HCT116 (cell line): ENCODE data around the gene TRPV2. TPM values are rescaled to one million over a fixed set of nuclear protein-coding genes. Genes with fewer than 3 reads are reported as not detected.

Experiments used
- ATAC-seq: fragments of 200-7000 bp; cut with Tn5 transposase; 2 replicates; pipeline ENCODE4 v1.9.1; 2020; ENCODE audit warnings: mild to moderate bottlenecking, moderate library complexity
- BruUV-seq: library from RNA; stranded (reverse); fragments of 400-500 nt; replicated peaks from 2 replicates; lab custom pipeline; 2021; lab: Mats Ljungman, UMichigan
- CTCF ChIA-PET: fragments of 300-600 bp; sonication (Branson Sonifier 250); formaldehyde crosslinking; loops from one replicate; lab custom pipeline; 2021; ENCODE audit warnings: antibody characterized with exemption; lab: Charles Lee
- POLR2A ChIA-PET: fragments of 300-600, 350-600 bp; sonication (Branson Sonifier 250); formaldehyde crosslinking; loops from one replicate; lab custom pipeline; 2021; ENCODE audit warnings: antibody characterized with exemption; lab: Charles Lee
- RAD21 ChIA-PET, 2 experiments: fragments of 300-600 bp; sonication (Branson Sonifier 250); formaldehyde crosslinking; loops; one replicate each; lab custom pipeline; 2023; ENCODE audit warnings: low total read pairs in 2 of 2; ENCODE audit not compliant: uncharacterized antibody in 2 of 2, unreplicated experiment in 2 of 2, low non-redundant PET in 1 of 2; lab: Charles Lee
- DNase-seq: peaks from one replicate; pipeline ENCODE4 v3.0.0-alpha.2; 2010; ENCODE audit warnings: low read depth, low spot score
- H2AFZ ChIP-seq: fragments of 200-600 bp; shearing (Covaris generic), sonication (generic); 2 replicates; pipeline ENCODE4 v1.6.1; 2017; ENCODE audit warnings: low read depth, mixed run types, mixed read lengths, antibody characterized with exemption, low read length; ENCODE audit not compliant: poor library complexity, severe bottlenecking
- H3K27ac ChIP-seq: 2 replicates; pipeline ENCODE4 v1.5.1; 2012; ENCODE audit warnings: low read depth, low read length
- H3K27me3 ChIP-seq: fragments of 200-600 bp; sonication (generic); 2 replicates; pipeline ENCODE4 v1.6.1; 2016; ENCODE audit warnings: mixed run types, low read length, mixed read lengths; ENCODE audit not compliant: insufficient read depth
- H3K36me3 ChIP-seq, 2 experiments: fragments of 200-500 bp in 1 of 2; fragments of 200-600 bp in 1 of 2; sonication (Bioruptor generic) in 1 of 2; sonication (generic) in 1 of 2; 2 replicates each; pipeline versions ENCODE4 v1.5.1 to v1.6.1; 2014 to 2016; ENCODE audit warnings: low read length in 2 of 2, inconsistent platforms in 1 of 2, mixed read lengths in 1 of 2, mixed run types in 1 of 2; ENCODE audit not compliant: insufficient read depth in 2 of 2, control insufficient read depth in 1 of 2
- H3K4me1 ChIP-seq, 2 experiments: fragments of 200-600 bp in 1 of 2; sonication (generic) in 1 of 2; 2 replicates each; pipeline versions ENCODE4 v1.5.1 to v1.6.1; 2012 to 2017; ENCODE audit warnings: low read length in 2 of 2, inconsistent platforms in 1 of 2, mild to moderate bottlenecking in 1 of 2, mixed read lengths in 1 of 2, mixed run types in 1 of 2, moderate library complexity in 1 of 2; ENCODE audit not compliant: insufficient read depth in 2 of 2, control insufficient read depth in 1 of 2
- H3K4me2 ChIP-seq: fragments of 200-600 bp; sonication (generic); 2 replicates; pipeline ENCODE4 v1.6.1; 2017; ENCODE audit warnings: mixed run types, low read length, mixed read lengths
- H3K4me3 ChIP-seq, 2 experiments: fragments of 200-600 bp in 1 of 2; sonication (generic) in 1 of 2; replicated peaks in 1 of 2; 2 replicates each; pipeline ENCODE4 v1.5.1; 2011 to 2016; ENCODE audit warnings: low read length in 2 of 2, control low read depth in 1 of 2, low read depth in 1 of 2, mild to moderate bottlenecking in 1 of 2, mixed read lengths in 1 of 2, mixed run types in 1 of 2
- H3K79me2 ChIP-seq: fragments of 200-600 bp; sonication (generic); 2 replicates; pipeline ENCODE4 v1.6.1; 2017; ENCODE audit warnings: mild to moderate bottlenecking, mixed run types, low read length, moderate library complexity, mixed read lengths; ENCODE audit not compliant: insufficient read depth
- H3K9ac ChIP-seq: fragments of 200-600 bp; sonication (generic); 2 replicates; pipeline ENCODE4 v1.6.1; 2016; ENCODE audit warnings: low read length, mixed read lengths
- H3K9me2 ChIP-seq: fragments of 200-600 bp; sonication (generic), shearing (Covaris generic); 2 replicates; pipeline ENCODE4 v1.6.1; 2017; ENCODE audit warnings: mixed run types, mild to moderate bottlenecking, moderate library complexity; ENCODE audit not compliant: insufficient read depth
- H3K9me3 ChIP-seq, 2 experiments: fragments of 200-500 bp in 1 of 2; fragments of 200-600 bp in 1 of 2; sonication (Bioruptor generic) in 1 of 2; sonication (generic) in 1 of 2; 2 replicates each; pipeline ENCODE4 v1.6.1; 2014 to 2017; ENCODE audit warnings: low read length in 2 of 2, mixed read lengths in 2 of 2, inconsistent platforms in 1 of 2, low read depth in 1 of 2, mild to moderate bottlenecking in 1 of 2, mixed run types in 1 of 2, moderate library complexity in 1 of 2; ENCODE audit not compliant: control insufficient read depth in 1 of 2, insufficient read depth in 1 of 2
- H4K20me1 ChIP-seq: fragments of 200-600 bp; sonication (generic), shearing (Covaris generic); 2 replicates; pipeline ENCODE4 v1.6.1; 2017; ENCODE audit warnings: mixed run types, mild to moderate bottlenecking, moderate library complexity; ENCODE audit not compliant: insufficient read depth
- ATF3 ChIP-seq: IDR thresholded peaks from 2 replicates; pipeline ENCODE4 v1.6.1; 2012
- CBX3 ChIP-seq: IDR thresholded peaks from 2 replicates; pipeline ENCODE4 v1.6.1; 2012; ENCODE audit warnings: low read depth
- EGR1 ChIP-seq: IDR thresholded peaks from 2 replicates; pipeline ENCODE4 v1.6.1; 2012; ENCODE audit warnings: low read depth
- ELF1 ChIP-seq: IDR thresholded peaks from 2 replicates; pipeline ENCODE4 v1.6.1; 2012; ENCODE audit warnings: low read depth, borderline replicate concordance
- EZH2 ChIP-seq: fragments of 200-600 bp; sonication (generic); IDR thresholded peaks from 2 replicates; pipeline ENCODE4 v1.6.1; 2017; ENCODE audit warnings: antibody characterized with exemption, mixed run types
- EZH2phosphoT487 ChIP-seq: fragments of 200-600 bp; IDR thresholded peaks from 2 replicates; pipeline ENCODE4 v1.6.1; 2018; ENCODE audit warnings: antibody characterized with exemption, borderline replicate concordance
- FOSL1 ChIP-seq: IDR thresholded peaks from 2 replicates; pipeline ENCODE4 v1.6.1; 2012; ENCODE audit warnings: low read depth
- JUND ChIP-seq: IDR thresholded peaks from 2 replicates; pipeline ENCODE4 v1.6.1; 2012
- MAX ChIP-seq: IDR thresholded peaks from 2 replicates; pipeline ENCODE4 v1.6.1; 2012
- POLR2A ChIP-seq: IDR thresholded peaks from 2 replicates; pipeline ENCODE4 v1.7.0; 2011; ENCODE audit warnings: borderline replicate concordance; ENCODE audit not compliant: insufficient read depth, insufficient read length; ENCODE audit errors: extremely low read depth
- POLR2AphosphoS5 ChIP-seq: IDR thresholded peaks from 2 replicates; pipeline ENCODE4 v1.6.1; 2011; ENCODE audit warnings: mild to moderate bottlenecking, low read depth, low read length, moderate library complexity
- RAD21 ChIP-seq: IDR thresholded peaks from 2 replicates; pipeline ENCODE4 v1.6.1; 2012; ENCODE audit warnings: low read depth, mild to moderate bottlenecking
- REST ChIP-seq: IDR thresholded peaks from 2 replicates; pipeline ENCODE4 v1.6.1; 2012; ENCODE audit warnings: low read depth
- SIN3A ChIP-seq: IDR thresholded peaks from 2 replicates; pipeline ENCODE4 v1.6.1; 2012; ENCODE audit warnings: low read depth
- SP1 ChIP-seq: IDR thresholded peaks from 2 replicates; pipeline ENCODE4 v1.6.1; 2012; ENCODE audit warnings: low read depth
- SRF ChIP-seq: IDR thresholded peaks from 2 replicates; pipeline ENCODE4 v1.6.1; 2012; ENCODE audit warnings: low read depth
- TCF7L2 ChIP-seq: IDR thresholded peaks from 2 replicates; pipeline ENCODE4 v1.7.0; 2011; ENCODE audit warnings: borderline replicate concordance, inconsistent platforms; ENCODE audit not compliant: insufficient read depth, insufficient read length; ENCODE audit errors: extremely low read depth
- YY1 ChIP-seq: IDR thresholded peaks from 2 replicates; pipeline ENCODE4 v1.6.1; 2011; ENCODE audit warnings: low read length, low read depth, moderate library complexity, mild to moderate bottlenecking; ENCODE audit not compliant: insufficient replicate concordance; ENCODE audit errors: extremely low read depth
- ZBTB33 ChIP-seq: IDR thresholded peaks from 2 replicates; pipeline ENCODE4 v1.6.1; 2011; ENCODE audit warnings: mild to moderate bottlenecking, low read length, moderate library complexity; ENCODE audit not compliant: insufficient replicate concordance; ENCODE audit errors: extremely low read depth
- ZNF274 ChIP-seq: fragments of 200-500 bp; sonication (Bioruptor generic); IDR thresholded peaks from 2 replicates; pipeline ENCODE4 v1.6.1; 2014; ENCODE audit warnings: mild to moderate bottlenecking, low read depth, low read length, inconsistent platforms
- intact Hi-C: fragments of 100-400 bp; cut with micrococcal nuclease; formaldehyde crosslinking; loops from 2 replicates; pipeline ENCODE4 v1.10.0; 2022
- total RNA-seq: library from RNA; stranded (reverse); gene quantifications from one replicate; pipeline ENCODE4 v1.2.1, GENCODE V29; 2021; ENCODE audit not compliant: unreplicated experiment

Gene TRPV2
- total RNA-seq, 1 experiment from 2014 or later: 2.7 TPM

- ATAC-seq: no peak
- peaks cover 5 to 22% of the 10 kb centered on the region in 2 experiments; a peak in 3 of 4 replicates for H3K4me1 ChIP-seq
Observed at GRCh38 chr17:16435925-16436886, 20.8 kb downstream of the TRPV2 start.

More at GRCh38 chr17:16435925-16436886, 20.8 kb downstream of the TRPV2 start:
- H3K4me2 ChIP-seq: no peak overlapping the region
- H4K20me1 ChIP-seq: peaks cover 3% of the 10 kb centered on the region; the same call in 1 of the 2 replicates
- CTCF ChIA-PET: interaction anchor here (2.7 kb wide), 1 partner anchor 7 kb away, joined by 52 read pairs; no protein-coding TSS in a partner anchor
- TF ChIP-seq FOSL1: no peak
- no peak for TF ChIP-seq RAD21
- no peak for TF ChIP-seq JUND
- no peak for TF ChIP-seq REST
- no peak for TF ChIP-seq SIN3A
- TF ChIP-seq TCF7L2: no peak
- no peak for TF ChIP-seq EGR1
- no peak for TF ChIP-seq POLR2AphosphoS5
- TF ChIP-seq POLR2A: no peak
- no peak for TF ChIP-seq SP1
- no peak for TF ChIP-seq EZH2
- no peak for TF ChIP-seq MAX
- TF ChIP-seq ELF1: no peak
- no peak for TF ChIP-seq CBX3
- no peak for TF ChIP-seq EZH2phosphoT487
- TF ChIP-seq ATF3: no peak
- TF ChIP-seq SRF: no peak
- no peak for TF ChIP-seq ZNF274
- no peak for TF ChIP-seq YY1
- no peak for TF ChIP-seq ZBTB33
- peaks cover 10 to 21% of the 10 kb centered on the region in 2 experiments for H3K36me3 ChIP-seq
- no peaks in the 10 kb centered on the region for H3K9me3 ChIP-seq
- H3K4me3 ChIP-seq: no peak overlapping the region
- H3K27me3 ChIP-seq: no peaks in the 10 kb centered on the region
- no TSS peak for BruUV-seq
- DNase-seq: no peak
- RAD21 ChIA-PET: no interaction called here
- H3K9me2 ChIP-seq: no peaks in the 10 kb centered on the region
- intact Hi-C loops: loop anchor here (5.0 kb wide), 1 partner anchor 149 kb away; no protein-coding TSS in a partner anchor
- POLR2A ChIA-PET: interaction anchor here (7.1 kb wide), 1 partner anchor 8 kb away, joined by 93 read pairs; no protein-coding TSS in a partner anchor
- H3K9ac ChIP-seq: no peak overlapping the region
- peaks cover 24% of the 10 kb centered on the region for H3K79me2 ChIP-seq
- H2AFZ ChIP-seq: no peak overlapping the region
- no peak overlapping the region; the same call in 1 of the 2 replicates for H3K27ac ChIP-seq
